NCI-H69 (cell line): ENCODE results near the gene ETF1.

Experiments
- DNase-seq: peaks from one replicate; lab custom pipeline; 2025; lab: John Stamatoyannopoulos, UW

ETF1 gene

GRCh38 chr5:138542956-138543729, at the start of gene ETF1:
Gene ETF1, minus strand, starts transcription at chr5:138543236. Its CDS starts 318 bp downstream, at chr5:138542918.
- peak; percentile 100 for DNase-seq

GRCh38 chr5:138588013-138588788, 45.2 kb upstream of the ETF1 start:
- no peak for DNase-seq

GRCh38 chr5:138585157-138585556, 42.1 kb upstream of the ETF1 start:
- peak; percentile 56 for DNase-seq

- no peak for DNase-seq
These were observed 41.1 kb upstream of the ETF1 start for GRCh38 chr5:138583984-138584637.

GRCh38 chr5:138582959-138583358, 39.9 kb upstream of the ETF1 start:
- DNase-seq = peak; percentile 24

- DNase-seq = no peak
These were observed 37.7 kb upstream of the ETF1 start for GRCh38 chr5:138580777-138581176.

- DNase-seq = no peak
These were observed 37.0 kb upstream of the ETF1 start for GRCh38 chr5:138580001-138580400.

GRCh38 chr5:138579517-138579863, 36.5 kb upstream of the ETF1 start:
- no peak for DNase-seq

- DNase-seq = no peak
These were observed 34.4 kb upstream of the ETF1 start for GRCh38 chr5:138577452-138577851.

GRCh38 chr5:138575194-138576015, 32.4 kb upstream of the ETF1 start, which contains the start of gene HSPA9:
Gene HSPA9, minus strand, starts transcription at chr5:138575401. Its CDS starts 83 bp downstream, at chr5:138575318.
- DNase-seq = peak; percentile 100

- DNase-seq = no peak
These were observed 31.7 kb upstream of the ETF1 start for GRCh38 chr5:138574744-138575193.

- no peak for DNase-seq
These were observed 31.1 kb upstream of the ETF1 start for GRCh38 chr5:138573949-138574670.

GRCh38 chr5:138573223-138573622, 30.2 kb upstream of the ETF1 start:
- no peak for DNase-seq

- DNase-seq = no peak
These were observed 27.8 kb upstream of the ETF1 start for GRCh38 chr5:138570871-138571270.

GRCh38 chr5:138569782-138570181, 26.7 kb upstream of the ETF1 start:
- no peak for DNase-seq

- DNase-seq = no peak
These were observed 25.2 kb upstream of the ETF1 start for GRCh38 chr5:138568061-138568824.

GRCh38 chr5:138566792-138567191, 23.8 kb upstream of the ETF1 start:
- DNase-seq = no peak

GRCh38 chr5:138565100-138565821, 22.2 kb upstream of the ETF1 start:
- no peak for DNase-seq

- no peak for DNase-seq
These were observed 21.2 kb upstream of the ETF1 start for GRCh38 chr5:138564242-138564641.
